Thymus (tissue), 11 donors: ENCODE results near the gene CRYZL1. TPM values are rescaled to one million over a fixed set of nuclear protein-coding genes. Genes with fewer than 3 reads are reported as not detected.
A peak's percentile ranks its signal among the peaks of the same experiment; 100 is the strongest.
"Not testable (repeated sequence)": the region's sequence is repeated elsewhere in the genome, so short reads cannot be mapped to it uniquely, and the experiment has no call there.

Experiments used
- DNase-seq, 9 donors: peaks; one replicate each; pipeline ENCODE4 v3.0.0-alpha.2; 2013; ENCODE audit warnings: low spot score in 9 of 9, low read depth in 6 of 9, missing footprints in 1 of 9
- H3K27ac ChIP-seq, 2 donors: one replicate each; pipeline ENCODE4 v1.5.1; 2013; ENCODE audit warnings: control low read depth in 1 of 2, low read depth in 1 of 2, low read length in 1 of 2, mild to moderate bottlenecking in 1 of 2, moderate library complexity in 1 of 2
- H3K27me3 ChIP-seq, 2 donors: one replicate each; pipeline ENCODE4 v1.5.1; 2013; ENCODE audit warnings: low read length in 1 of 2; ENCODE audit not compliant: control insufficient read depth in 2 of 2, insufficient read depth in 1 of 2
- H3K36me3 ChIP-seq, 2 donors: one replicate each; pipeline ENCODE4 v1.5.1; 2013; ENCODE audit warnings: low read length in 1 of 2, mild to moderate bottlenecking in 1 of 2, moderate library complexity in 1 of 2; ENCODE audit not compliant: control insufficient read depth in 2 of 2, insufficient read depth in 2 of 2
- H3K4me1 ChIP-seq, 2 donors: one replicate each; pipeline ENCODE4 v1.5.1; 2013; ENCODE audit warnings: low read length in 2 of 2; ENCODE audit not compliant: control insufficient read depth in 2 of 2, insufficient read depth in 2 of 2
- H3K4me3 ChIP-seq, 2 donors: one replicate each; pipeline ENCODE4 v1.5.1; 2013; ENCODE audit warnings: low read length in 2 of 2, control low read depth in 1 of 2, mild to moderate bottlenecking in 1 of 2
- H3K9me3 ChIP-seq, 2 donors: one replicate each; pipeline ENCODE4 v1.5.1; 2013; ENCODE audit warnings: low read length in 1 of 2, mild to moderate bottlenecking in 1 of 2; ENCODE audit not compliant: control insufficient read depth in 2 of 2, insufficient read depth in 1 of 2
- WGBS: extraction: QIAGEN DNeasy Blood & Tissue Kit; methylation state at CpG from one replicate; pipeline ENCODE4 v1.1.7; 2013; 5-methylcytosine and 5-hydroxymethylcytosine counted together
- polyA plus RNA-seq: library from polyadenylated mRNA; stranded (reverse); fragments of 200-250 nt; gene quantifications from one replicate; pipeline ENCODE4 v1.2.3, GENCODE V29; 2013
- total RNA-seq: library from RNA; stranded (reverse); fragments of 120-200 nt; gene quantifications from one replicate; pipeline ENCODE4 v1.2.4, GENCODE V29; 2013
- donor health status: healthy.

CRYZL1 gene
- total and polyA plus RNA-seq, 2 donors: 18.4 to 42.4 TPM

- Histone ChIP-seq H3K4me1 (no peaks in the 10 kb centered on the region), H3K27ac (no peak overlapping the region), H3K27me3 (no peaks in the 10 kb centered on the region), H3K4me3 (no peak overlapping the region), H3K9me3 (no peaks in the 10 kb centered on the region), H3K36me3 (peaks cover 3 to 34% of the 10 kb centered on the region in 2 donors)
- DNase-seq: no peak
- WGBS: 97% methylated on average over 4 of the region's 4 CpGs
Measured at GRCh38 chr21:33619726-33620125, 21.8 kb downstream of the CRYZL1 start.

DNA sequence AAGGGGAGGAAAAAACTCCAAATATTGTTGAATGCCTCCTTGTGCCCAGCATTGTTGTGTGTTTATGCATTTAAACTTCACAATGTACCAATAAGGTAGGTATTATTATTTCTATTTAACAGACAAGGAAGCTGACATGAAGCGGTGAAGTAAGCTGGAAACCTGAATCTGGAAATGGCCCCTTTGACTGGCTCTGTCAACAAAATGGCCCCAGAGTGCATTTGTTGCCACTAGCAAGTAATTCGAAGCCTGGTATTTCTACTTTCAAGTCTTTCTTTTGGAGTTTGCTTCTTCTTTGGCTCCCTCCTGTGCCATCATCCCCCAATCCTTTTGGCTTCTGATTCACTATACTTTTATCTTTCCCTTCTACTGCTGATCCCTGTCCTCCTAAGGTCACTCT lies 23.1 kb downstream of the CRYZL1 start:
- no peak overlapping the region for H3K27ac ChIP-seq
- H3K36me3 ChIP-seq: peaks cover 5 to 34% of the 10 kb centered on the region in 2 donors
- DNase-seq: no peak
- no peaks in the 10 kb centered on the region for H3K4me1 ChIP-seq
- WGBS: 97% methylated on average over 2 of the region's 2 CpGs
- no peaks in the 10 kb centered on the region for H3K9me3 ChIP-seq
- no peaks in the 10 kb centered on the region for H3K27me3 ChIP-seq
- no peak overlapping the region for H3K4me3 ChIP-seq

DNA sequence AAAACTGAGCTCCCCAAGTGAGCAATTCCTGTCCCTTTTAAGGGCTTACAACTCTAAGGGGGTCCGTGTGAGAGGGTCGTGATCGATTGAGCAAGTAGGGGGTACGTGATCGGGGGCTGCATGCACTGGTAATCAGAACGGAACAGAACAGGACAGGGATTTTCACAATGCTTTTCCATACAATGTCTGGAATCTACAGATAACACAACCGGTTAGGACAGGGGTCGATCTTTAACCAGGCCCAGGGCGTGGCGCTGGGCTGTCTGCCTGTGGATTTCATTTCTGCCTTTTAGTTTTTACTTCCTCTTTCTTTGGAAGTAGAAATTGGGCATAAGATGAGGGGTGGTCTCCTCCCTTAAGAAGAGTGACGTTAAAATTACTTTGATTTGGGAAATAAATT lies 24.0 kb downstream of the CRYZL1 start:
- peaks cover 9 to 37% of the 10 kb centered on the region in 2 donors for H3K36me3 ChIP-seq
- WGBS: 92% methylated on average over 11 of the region's 11 CpGs
- H3K27ac ChIP-seq, H3K4me1 ChIP-seq, H3K27me3 ChIP-seq, DNase-seq, H3K4me3 ChIP-seq, H3K9me3 ChIP-seq: not testable (repeated sequence)

DNA sequence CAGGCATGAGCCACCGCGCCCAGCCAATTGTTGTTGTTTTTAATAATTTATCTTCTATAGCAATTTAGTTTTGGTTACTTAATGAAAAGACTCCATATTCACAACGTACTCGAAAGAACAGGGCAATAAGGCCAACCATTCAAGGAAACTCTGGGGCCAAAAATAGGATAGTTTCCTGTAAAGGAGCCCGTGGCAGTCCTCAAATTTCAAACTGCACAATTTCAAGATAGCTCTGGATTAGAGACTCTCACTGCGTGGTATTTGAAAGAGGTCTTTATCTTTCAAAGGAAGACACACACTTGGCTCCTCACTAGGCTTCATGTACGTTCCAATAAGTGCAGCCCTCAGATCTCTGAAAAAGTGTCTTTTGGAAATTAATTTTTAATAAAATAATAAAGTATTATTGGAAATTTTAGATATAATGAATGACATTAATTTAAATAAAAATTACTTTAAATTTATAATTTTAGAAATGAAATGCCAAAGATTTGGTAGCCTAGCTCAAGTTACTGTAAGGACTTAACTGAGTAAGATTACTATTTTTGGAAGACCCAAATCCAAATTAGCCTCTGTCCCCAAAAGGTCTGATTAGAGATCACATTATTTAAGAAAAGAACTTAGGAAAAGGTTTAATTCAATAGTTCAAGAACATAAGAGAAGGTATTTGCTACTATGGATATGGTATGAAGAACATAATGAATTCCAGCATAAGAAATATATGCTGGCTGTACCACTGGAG lies 30.4 kb downstream of the CRYZL1 start:
- DNase-seq: no peak
- no peaks in the 10 kb centered on the region for H3K9me3 ChIP-seq
- no peaks in the 10 kb centered on the region for H3K4me1 ChIP-seq
- no peak overlapping the region for H3K4me3 ChIP-seq
- no peaks in the 10 kb centered on the region for H3K27me3 ChIP-seq
- 97% methylated on average over 7 of the region's 7 CpGs for WGBS
- no peak overlapping the region for H3K27ac ChIP-seq
- H3K36me3 ChIP-seq: peaks cover 20 to 45% of the 10 kb centered on the region in 2 donors

GRCh38 chr21:33608559-33608958 lies 33.0 kb downstream of the CRYZL1 start:
- no peaks in the 10 kb centered on the region for H3K27me3 ChIP-seq
- H3K4me3 ChIP-seq: no peak overlapping the region
- H3K36me3 ChIP-seq: peaks cover 15 to 46% of the 10 kb centered on the region in 2 donors
- DNase-seq: no peak
- H3K4me1 ChIP-seq: no peaks in the 10 kb centered on the region
- 97% methylated on average over 1 of the region's 1 CpG for WGBS
- H3K9me3 ChIP-seq: no peaks in the 10 kb centered on the region
- H3K27ac ChIP-seq: no peak overlapping the region

GRCh38 chr21:33598051-33598450 lies 43.5 kb downstream of the CRYZL1 start:
- no peaks in the 10 kb centered on the region for H3K27me3 ChIP-seq
- 98% methylated on average over 1 of the region's 1 CpG for WGBS
- no peaks in the 10 kb centered on the region for H3K4me1 ChIP-seq
- H3K9me3 ChIP-seq: no peaks in the 10 kb centered on the region
- peaks cover 20 to 43% of the 10 kb centered on the region in 2 donors for H3K36me3 ChIP-seq
- no peak overlapping the region for H3K4me3 ChIP-seq
- DNase-seq: no peak
- no peak overlapping the region for H3K27ac ChIP-seq

GRCh38 chr21:33588485-33589335 lies 52.8 kb downstream of the CRYZL1 start, which contains the start of gene DONSON:
Gene DONSON (minus strand): TSS chr21:33588684. CDS start chr21:33588641, 43 bp downstream.
- Histone ChIP-seq H3K27ac (peak within 1 kb of the TSS; percentile 67 to 69), H3K36me3 (peaks cover 3% of the 10 kb centered on the region in 2 donors), H3K4me1 (peaks cover 7 to 12% of the 10 kb centered on the region in 2 donors), H3K9me3 (no peaks in the 10 kb centered on the region), H3K27me3 (peaks cover 0 to 2% of the 10 kb centered on the region in 2 donors), H3K4me3 (peak within 1 kb of the TSS; percentile 83 to 97)
- peak; percentile 52 to 90 (median 74) for DNase-seq
- WGBS: under 1% methylated on average over 78 of the region's 78 CpGs

- Histone ChIP-seq H3K4me1 (peaks cover 7 to 12% of the 10 kb centered on the region in 2 donors), H3K36me3 (peaks cover 3 to 4% of the 10 kb centered on the region in 2 donors), H3K9me3 (no peaks in the 10 kb centered on the region), H3K4me3 (peak overlapping the region; percentile 83 to 97), H3K27me3 (peaks cover 0 to 2% of the 10 kb centered on the region in 2 donors), H3K27ac (peak overlapping the region in 1 of 2 donors; percentile 61)
- 2% methylated on average over 57 of the region's 57 CpGs for WGBS
- peak in 3 of 9 donors; percentile 24 to 30 (median 25) for DNase-seq
Measured at GRCh38 chr21:33587792-33588484, 53.6 kb downstream of the CRYZL1 start.
